ENCODE results near the gene ZNF57.
"Not testable (repeated sequence)": the region's sequence is repeated elsewhere in the genome, so short reads cannot be mapped to it uniquely, and the experiment has no call there.

ZNF57 gene

GRCh38 chr19:2952953-2953481, 52.3 kb downstream of the ZNF57 start:
- DNase-seq (ENCODE audit: low read depth), result no peak

GRCh38 chr19:2957160-2957559, 56.4 kb downstream of the ZNF57 start:
- DNase-seq (ENCODE audit: low read depth), result no peak

DNA sequence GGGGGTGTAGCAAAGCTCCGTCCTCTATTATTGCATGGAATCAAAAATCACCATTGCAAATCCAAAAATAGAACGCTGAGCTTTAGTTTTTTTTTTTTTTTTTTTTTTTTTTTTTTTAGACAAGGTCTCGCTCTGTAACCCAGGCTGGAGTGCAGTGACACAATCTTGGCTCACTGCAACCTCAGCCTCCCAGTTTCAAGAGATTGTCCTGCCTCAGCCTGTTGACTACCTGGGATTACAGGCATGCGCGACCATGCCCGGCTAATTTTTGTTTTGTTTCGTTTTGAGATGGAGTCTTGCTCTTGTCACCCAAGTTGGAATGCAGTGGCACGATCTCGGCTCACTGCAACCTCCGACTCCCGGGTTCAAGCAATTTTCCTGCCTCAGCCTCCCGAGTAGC, 59.4 kb downstream of the ZNF57 start:
- no peak for DNase-seq (ENCODE audit: low read depth)

GRCh38 chr19:2962018-2962670, 61.4 kb downstream of the ZNF57 start:
- no peak for DNase-seq (ENCODE audit: low read depth)

DNA sequence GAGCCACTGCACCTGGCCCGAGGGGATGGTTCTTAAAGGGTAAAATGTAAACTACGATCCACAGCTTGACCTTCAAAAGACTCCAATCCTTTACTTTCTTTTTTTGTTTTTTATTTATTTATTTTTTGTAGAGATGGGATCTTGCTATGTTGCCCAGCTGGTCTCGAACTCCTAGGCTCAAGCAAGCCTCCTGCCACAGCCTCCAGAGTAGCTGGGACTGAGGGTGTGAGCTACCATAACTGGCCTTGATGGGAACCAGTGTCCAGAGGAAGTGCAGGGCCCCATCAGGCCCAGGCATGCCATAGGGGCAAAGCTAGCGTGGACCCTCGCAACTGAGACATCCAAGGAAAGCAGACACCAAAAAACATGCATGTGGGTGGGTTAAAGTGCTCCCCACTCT, 62.4 kb downstream of the ZNF57 start:
- DNase-seq (ENCODE audit: low read depth), result no peak

GRCh38 chr19:2963631-2964030, 62.9 kb downstream of the ZNF57 start:
- DNase-seq (ENCODE audit: low read depth), result not testable (repeated sequence)

DNA sequence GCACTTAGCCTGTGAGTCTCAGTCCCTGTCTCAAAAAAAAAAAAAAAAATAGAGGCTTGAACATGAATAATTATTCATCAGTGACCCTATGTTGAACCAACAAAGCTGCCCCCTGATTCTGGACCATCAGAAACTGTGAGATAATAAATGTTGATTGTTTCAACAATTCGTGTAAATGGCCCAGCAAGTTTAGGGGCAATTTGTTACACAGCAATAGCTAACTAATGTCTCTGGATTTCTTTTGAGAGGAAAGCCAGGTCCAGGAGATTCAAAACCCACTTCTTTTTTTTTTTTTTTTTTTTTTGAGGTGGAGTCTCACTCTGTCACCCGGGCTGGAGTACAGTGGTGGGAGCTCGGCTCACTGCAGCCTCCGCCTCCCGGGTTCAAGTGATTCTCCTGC, 64.1 kb downstream of the ZNF57 start:
- no peak for DNase-seq (ENCODE audit: low read depth)

GRCh38 chr19:2967972-2968371, 67.2 kb downstream of the ZNF57 start:
- DNase-seq (ENCODE audit: low read depth), result no peak
